Measurements from ENCODE around the gene SRSF6.
"Not testable (repeated sequence)": the region's sequence is repeated elsewhere in the genome, so short reads cannot be mapped to it uniquely, and the experiment has no call there.

Gene SRSF6

GRCh38 chr20:43457640-43458421 is at the start of gene SRSF6:
SRSF6 (plus strand) TSS chr20:43457896; CDS start chr20:43458034, 138 bp downstream.
- peak; percentile 93 for DNase-seq

GRCh38 chr20:43408848-43409576 is 48.7 kb upstream of the SRSF6 start:
- peak; percentile 27 for DNase-seq

GRCh38 chr20:43409577-43409913 is 48.2 kb upstream of the SRSF6 start:
- DNase-seq, result no peak

GRCh38 chr20:43415661-43416430 is 41.9 kb upstream of the SRSF6 start:
- DNase-seq, result no peak

- DNase-seq, result no peak
Measured at GRCh38 chr20:43416591-43417228, 41.0 kb upstream of the SRSF6 start.

GRCh38 chr20:43420192-43420591 is 37.5 kb upstream of the SRSF6 start:
- DNase-seq, result no peak

- not testable (repeated sequence) for DNase-seq
Measured at GRCh38 chr20:43420913-43421312, 36.8 kb upstream of the SRSF6 start.

- no peak for DNase-seq
Measured at GRCh38 chr20:43426172-43426571, 31.5 kb upstream of the SRSF6 start.

GRCh38 chr20:43430265-43431133 is 27.2 kb upstream of the SRSF6 start:
- DNase-seq, result no peak

GRCh38 chr20:43431134-43431519 is 26.6 kb upstream of the SRSF6 start:
- DNase-seq, result no peak

- no peak for DNase-seq
Measured at GRCh38 chr20:43432498-43432897, 25.2 kb upstream of the SRSF6 start.

GRCh38 chr20:43433250-43433854 is 24.3 kb upstream of the SRSF6 start:
- no peak for DNase-seq

GRCh38 chr20:43434565-43434964 is 23.1 kb upstream of the SRSF6 start:
- DNase-seq, result no peak

GRCh38 chr20:43438578-43439316 is 18.9 kb upstream of the SRSF6 start:
- DNase-seq, result no peak

- no peak for DNase-seq
Measured at GRCh38 chr20:43440531-43440930, 17.2 kb upstream of the SRSF6 start.

GRCh38 chr20:43442282-43442880 is 15.3 kb upstream of the SRSF6 start:
- no peak for DNase-seq

GRCh38 chr20:43444107-43444506 is 13.6 kb upstream of the SRSF6 start:
- DNase-seq, result no peak

- no peak for DNase-seq
Measured at GRCh38 chr20:43446361-43446879, 11.3 kb upstream of the SRSF6 start.

- DNase-seq, result not testable (repeated sequence)
Measured at GRCh38 chr20:43448431-43448747, 9.3 kb upstream of the SRSF6 start.

GRCh38 chr20:43448748-43449535 is 8.8 kb upstream of the SRSF6 start:
- no peak for DNase-seq

All from SHP77 treated with DMSO at 0.1 percent for 48 hours (cell line).